Suprapubic skin (tissue), 4 donors: Measurements from ENCODE around the gene SPCS3. TPM values are rescaled to one million over a fixed set of nuclear protein-coding genes. Genes with fewer than 3 reads are reported as not detected.

Experiments used
- DNase-seq, 2 donors: peaks; one replicate each; pipeline ENCODE4 v3.0.0-alpha.2; 2019; ENCODE audit warnings: low spot score in 2 of 2
- H3K27ac ChIP-seq: fragments of 200-600 bp; sonication (generic); one replicate; pipeline ENCODE4 v1.5.1; 2019
- H3K27me3 ChIP-seq: fragments of 200-600 bp; sonication (generic); one replicate; pipeline ENCODE4 v1.5.1; 2019
- H3K36me3 ChIP-seq: fragments of 200-600 bp; sonication (generic); one replicate; pipeline ENCODE4 v1.5.1; 2019
- H3K4me1 ChIP-seq: fragments of 200-600 bp; sonication (generic); one replicate; pipeline ENCODE4 v1.5.1; 2019
- H3K4me3 ChIP-seq: fragments of 200-600 bp; sonication (generic); one replicate; pipeline ENCODE4 v1.5.1; 2019; ENCODE audit warnings: mild to moderate bottlenecking
- H3K9me3 ChIP-seq: fragments of 200-600 bp; sonication (generic); one replicate; pipeline ENCODE4 v1.5.1; 2019
- CTCF ChIP-seq, 2 donors: fragments of 200-600 bp in 1 of 2; fragments of 450-650 bp in 1 of 2; sonication (generic) in 1 of 2; IDR thresholded peaks; one replicate each; pipeline ENCODE4 v1.5.1; 2016 to 2019; ENCODE audit warnings: antibody characterized with exemption in 2 of 2, mild to moderate bottlenecking in 1 of 2, moderate library complexity in 1 of 2
- EP300 ChIP-seq: sonication (generic); formaldehyde crosslinking; IDR thresholded peaks from one replicate; pipeline ENCODE4 v1.6.1; 2017; ENCODE audit warnings: antibody characterized with exemption
- POLR2A ChIP-seq, 2 donors: fragments of 450-650 bp; IDR thresholded peaks; one replicate each; pipeline ENCODE4 v1.6.1; 2017; ENCODE audit warnings: antibody characterized with exemption in 2 of 2, mild to moderate bottlenecking in 2 of 2, moderate library complexity in 2 of 2
- POLR2AphosphoS5 ChIP-seq, 3 donors: sonication (generic); formaldehyde crosslinking; IDR thresholded peaks; one replicate each; pipeline ENCODE4 v1.6.1; 2017; ENCODE audit warnings: antibody characterized with exemption in 3 of 3
- WGBS: methylation state at CpG from one replicate; pipeline ENCODE4 v1.1.5; 2018; 5-methylcytosine and 5-hydroxymethylcytosine counted together
- total RNA-seq, 4 donors: library from RNA; depleted of rRNA; stranded (reverse); fragments of >200 nt; gene quantifications; one replicate each; pipeline ENCODE4 v1.1.0, GENCODE V29; 2016

Gene SPCS3
- total RNA-seq, 4 donors from 2014 or later: 48.3 to 57.4 (median 55.9) TPM

- no peak for DNase-seq
- no peaks in the 10 kb centered on the region for H3K4me1 ChIP-seq
- no peak for TF ChIP-seq POLR2A (IDR thresholded peaks at IDR 0.05)
- TF ChIP-seq CTCF (IDR thresholded peaks at IDR 0.05): no peak
- no peak for TF ChIP-seq EP300
- no peak for TF ChIP-seq POLR2AphosphoS5 (IDR thresholded peaks at IDR 0.05)
- no peaks in the 10 kb centered on the region for H3K27me3 ChIP-seq
- H3K36me3 ChIP-seq: no peaks in the 10 kb centered on the region
- H3K9me3 ChIP-seq: no peaks in the 10 kb centered on the region
- H3K4me3 ChIP-seq: no peak overlapping the region
- no peak overlapping the region for H3K27ac ChIP-seq
Observed at GRCh38 chr4:176288020-176288419, 31.7 kb upstream of the SPCS3 start.

- H3K4me1 ChIP-seq: no peaks in the 10 kb centered on the region
- no peak overlapping the region for H3K4me3 ChIP-seq
- H3K36me3 ChIP-seq: no peaks in the 10 kb centered on the region
- no peak for DNase-seq
- H3K27me3 ChIP-seq: no peaks in the 10 kb centered on the region
- no peak overlapping the region for H3K27ac ChIP-seq
- H3K9me3 ChIP-seq: no peaks in the 10 kb centered on the region
- 95% methylated on average over 6 of the region's 6 CpGs for WGBS
- TF ChIP-seq POLR2A (IDR thresholded peaks at IDR 0.05): no peak
- TF ChIP-seq EP300: no peak
- TF ChIP-seq POLR2AphosphoS5 (IDR thresholded peaks at IDR 0.05): no peak
- TF ChIP-seq CTCF (IDR thresholded peaks at IDR 0.05): no peak
Observed at GRCh38 chr4:176289561-176289960, 30.2 kb upstream of the SPCS3 start.

GRCh38 chr4:176290520-176290919 is 29.2 kb upstream of the SPCS3 start:
- TF ChIP-seq EP300: no peak
- TF ChIP-seq CTCF (IDR thresholded peaks at IDR 0.05): no peak
- no peak for TF ChIP-seq POLR2AphosphoS5 (IDR thresholded peaks at IDR 0.05)
- TF ChIP-seq POLR2A (IDR thresholded peaks at IDR 0.05): no peak
- Histone ChIP-seq H3K4me3 (no peak overlapping the region), H3K27me3 (no peaks in the 10 kb centered on the region), H3K27ac (no peak overlapping the region), H3K4me1 (no peaks in the 10 kb centered on the region), H3K36me3 (no peaks in the 10 kb centered on the region), H3K9me3 (no peaks in the 10 kb centered on the region)
- no peak for DNase-seq
- WGBS: 86% methylated on average over 3 of the region's 3 CpGs

GRCh38 chr4:176291748-176292147 is 28.0 kb upstream of the SPCS3 start:
- 85% methylated on average over 3 of the region's 3 CpGs for WGBS
- Histone ChIP-seq H3K36me3 (no peaks in the 10 kb centered on the region), H3K4me3 (no peak overlapping the region), H3K4me1 (no peaks in the 10 kb centered on the region), H3K27ac (no peak overlapping the region), H3K9me3 (no peaks in the 10 kb centered on the region), H3K27me3 (no peaks in the 10 kb centered on the region)
- TF ChIP-seq POLR2AphosphoS5 (IDR thresholded peaks at IDR 0.05) (no peak), POLR2A (IDR thresholded peaks at IDR 0.05) (no peak), CTCF (IDR thresholded peaks at IDR 0.05) (no peak), EP300 (no peak)
- no peak for DNase-seq

- no peaks in the 10 kb centered on the region for H3K4me1 ChIP-seq
Observed at GRCh38 chr4:176292920-176293319, 26.8 kb upstream of the SPCS3 start.

More at GRCh38 chr4:176292920-176293319, 26.8 kb upstream of the SPCS3 start:
- Histone ChIP-seq H3K27ac (no peak overlapping the region), H3K9me3 (no peaks in the 10 kb centered on the region), H3K4me3 (no peak overlapping the region), H3K27me3 (no peaks in the 10 kb centered on the region), H3K36me3 (no peaks in the 10 kb centered on the region)
- TF ChIP-seq POLR2AphosphoS5 (IDR thresholded peaks at IDR 0.05) (no peak), POLR2A (IDR thresholded peaks at IDR 0.05) (no peak), CTCF (IDR thresholded peaks at IDR 0.05) (no peak), EP300 (no peak)
- no peak for DNase-seq
- 93% methylated on average over 1 of the region's 1 CpG for WGBS
